H9 (cell line): ENCODE results near the gene PRCC. TPM values are rescaled to one million over a fixed set of nuclear protein-coding genes. Genes with fewer than 3 reads are reported as not detected.

ENCODE experiments used
- DNase-seq: peaks from one replicate; pipeline ENCODE4 v3.0.0-alpha.2; 2017
- H2AFZ ChIP-seq: one replicate; pipeline ENCODE4 v1.6.1; 2013; ENCODE audit warnings: mild to moderate bottlenecking, low read length, control low read depth, moderate library complexity
- H2AK5ac ChIP-seq: 2 replicates; pipeline ENCODE4 v1.6.1; 2013; ENCODE audit warnings: low read length, control low read depth, mixed read lengths; ENCODE audit not compliant: insufficient read length
- H2BK120ac ChIP-seq: one replicate; pipeline ENCODE4 v1.6.1; 2013; ENCODE audit warnings: low read depth, mild to moderate bottlenecking, low read length, control low read depth, inconsistent platforms; ENCODE audit not compliant: poor library complexity, severe bottlenecking
- H2BK12ac ChIP-seq: 2 replicates; pipeline ENCODE4 v1.6.1; 2013; ENCODE audit warnings: low read length, control low read depth, mixed read lengths, low read depth; ENCODE audit not compliant: insufficient read length
- H2BK15ac ChIP-seq: 2 replicates; pipeline ENCODE4 v1.6.1; 2013; ENCODE audit warnings: low read depth, low read length, control low read depth
- H2BK20ac ChIP-seq: one replicate; pipeline ENCODE4 v1.6.1; 2013; ENCODE audit warnings: low read depth, mild to moderate bottlenecking, low read length, control low read depth, inconsistent platforms; ENCODE audit not compliant: poor library complexity, severe bottlenecking
- H2BK5ac ChIP-seq: 2 replicates; pipeline ENCODE4 v1.6.1; 2013; ENCODE audit warnings: low read length, control low read depth, mixed read lengths; ENCODE audit not compliant: insufficient read length
- H3K14ac ChIP-seq: 2 replicates; pipeline ENCODE4 v1.6.1; 2013; ENCODE audit warnings: low read length, control low read depth; ENCODE audit not compliant: insufficient read depth
- H3K18ac ChIP-seq: 2 replicates; pipeline ENCODE4 v1.6.1; 2013; ENCODE audit warnings: low read depth, mild to moderate bottlenecking, mixed read lengths, low read length, control low read depth; ENCODE audit not compliant: insufficient read length
- H3K23ac ChIP-seq: 2 replicates; pipeline ENCODE4 v1.6.1; 2013; ENCODE audit warnings: low read length, control low read depth, mixed read lengths, low read depth; ENCODE audit not compliant: insufficient read length
- H3K23me2 ChIP-seq: 2 replicates; pipeline ENCODE4 v1.6.1; 2013; ENCODE audit warnings: low read depth, mild to moderate bottlenecking, mixed read lengths, low read length, control low read depth; ENCODE audit not compliant: insufficient read length, poor library complexity, severe bottlenecking
- H3K27ac ChIP-seq: 2 replicates; pipeline ENCODE4 v1.5.1; 2013; ENCODE audit warnings: low read length, control low read depth, mixed read lengths, low read depth; ENCODE audit not compliant: insufficient read length
- H3K27me3 ChIP-seq: 2 replicates; pipeline ENCODE4 v1.6.1; 2013; ENCODE audit warnings: low read length, control low read depth, inconsistent platforms; ENCODE audit not compliant: insufficient read depth
- H3K4ac ChIP-seq: 2 replicates; pipeline ENCODE4 v1.6.1; 2013; ENCODE audit warnings: low read depth, mild to moderate bottlenecking, control low read depth, inconsistent platforms, low read length, moderate library complexity
- H3K4me1 ChIP-seq: 2 replicates; pipeline ENCODE4 v1.6.1; 2013; ENCODE audit warnings: low read length, control low read depth, inconsistent platforms; ENCODE audit not compliant: insufficient read depth
- H3K4me2 ChIP-seq: 2 replicates; pipeline ENCODE4 v1.6.1; 2013; ENCODE audit warnings: low read length, control low read depth, mixed read lengths; ENCODE audit not compliant: insufficient read length, insufficient read depth
- H3K56ac ChIP-seq: 2 replicates; pipeline ENCODE4 v1.6.1; 2013; ENCODE audit warnings: low read depth, mild to moderate bottlenecking, mixed read lengths, low read length, control low read depth; ENCODE audit not compliant: insufficient read length
- H3K79me1 ChIP-seq: 2 replicates; pipeline ENCODE4 v1.6.1; 2013; ENCODE audit warnings: low read depth, mild to moderate bottlenecking, moderate library complexity, low read length, control low read depth, inconsistent platforms; ENCODE audit not compliant: insufficient read depth, poor library complexity, severe bottlenecking
- H3K79me2 ChIP-seq: 2 replicates; pipeline ENCODE4 v1.6.1; 2013; ENCODE audit warnings: low read length, control low read depth, inconsistent platforms; ENCODE audit not compliant: insufficient read depth
- H3K9ac ChIP-seq: 2 replicates; pipeline ENCODE4 v1.6.1; 2013; ENCODE audit warnings: low read length, control low read depth, mixed read lengths; ENCODE audit not compliant: insufficient read length; ENCODE audit errors: extremely low read depth
- H3K9me3 ChIP-seq: one replicate; pipeline ENCODE4 v1.6.1; 2013; ENCODE audit warnings: low read depth, low read length, inconsistent platforms; ENCODE audit not compliant: control insufficient read depth
- H3T11ph ChIP-seq: one replicate; pipeline ENCODE4 v1.6.1; 2013; ENCODE audit warnings: mild to moderate bottlenecking, low read length, control low read depth, inconsistent platforms
- H4K20me1 ChIP-seq: one replicate; pipeline ENCODE4 v1.6.1; 2013; ENCODE audit not compliant: control insufficient read depth, insufficient read length, insufficient read depth
- H4K5ac ChIP-seq: 2 replicates; pipeline ENCODE4 v1.6.1; 2013; ENCODE audit warnings: low read depth, mild to moderate bottlenecking, mixed read lengths, low read length, control low read depth; ENCODE audit not compliant: insufficient read length
- H4K8ac ChIP-seq: replicated peaks from 2 replicates; pipeline ENCODE4 v1.6.1; 2013; ENCODE audit warnings: low read length, control low read depth, mixed read lengths, low read depth; ENCODE audit not compliant: insufficient read length
- H4K91ac ChIP-seq: 2 replicates; pipeline ENCODE4 v1.6.1; 2013; ENCODE audit warnings: low read depth, mild to moderate bottlenecking, moderate library complexity, mixed read lengths, low read length, control low read depth; ENCODE audit not compliant: insufficient read length
- H3K27ac Mint-ChIP-seq, 3 experiments: 2 replicates in 2 of 3; 3 replicates in 1 of 3; pipeline ENCODE4 v1.8.0; 2020 to 2021; ENCODE audit warnings: mixed read lengths in 3 of 3, mild to moderate bottlenecking in 1 of 3, moderate library complexity in 1 of 3
- H3K27me3 Mint-ChIP-seq: 2 replicates; pipeline ENCODE4 v1.8.0; 2021; ENCODE audit warnings: low read depth, mild to moderate bottlenecking, moderate library complexity, mixed read lengths
- H3K36me3 Mint-ChIP-seq, 3 experiments: 2 replicates in 2 of 3; 3 replicates in 1 of 3; pipeline ENCODE4 v1.8.0; 2020 to 2021; ENCODE audit warnings: low read depth in 3 of 3, mixed read lengths in 3 of 3; ENCODE audit not compliant: insufficient read depth in 1 of 3
- H3K4me1 Mint-ChIP-seq, 2 experiments: 2 replicates each; pipeline ENCODE4 v1.8.0; 2020; ENCODE audit warnings: mixed read lengths in 2 of 2
- H3K4me3 Mint-ChIP-seq, 2 experiments: 2 replicates in 1 of 2; 3 replicates in 1 of 2; pipeline ENCODE4 v1.8.0; 2020 to 2021; ENCODE audit warnings: mild to moderate bottlenecking in 2 of 2, mixed read lengths in 2 of 2, moderate library complexity in 1 of 2
- H3K9me3 Mint-ChIP-seq, 2 experiments: 2 replicates in 1 of 2; 3 replicates in 1 of 2; pipeline ENCODE4 v1.8.0; 2020; ENCODE audit warnings: mild to moderate bottlenecking in 2 of 2, mixed read lengths in 2 of 2, moderate library complexity in 1 of 2
- CTCF ChIP-seq: fragments of 200-600 bp; sonication (generic); conservative IDR thresholded peaks from 3 replicates; pipeline ENCODE4 v1.8.0; 2021; ENCODE audit warnings: antibody characterized with exemption, mild to moderate bottlenecking
- WGBS: extraction: QIAGEN DNeasy Blood & Tissue Kit; methylation state at CpG from one replicate; pipeline ENCODE4 v1.1.7; 2013; ENCODE audit warnings: missing lambda C conversion rate, low lambda C conversion rate, mixed read lengths; ENCODE audit not compliant: insufficient read length; ENCODE audit errors: extremely low coverage; 5-methylcytosine and 5-hydroxymethylcytosine counted together
- total RNA-seq: library from RNA; stranded (reverse); gene quantifications from 2 replicates; pipeline ENCODE4 v1.2.1, GENCODE V29; 2021

PRCC gene
- total RNA-seq, 1 experiment from 2014 or later: 129 TPM

- H3K36me3 Mint-ChIP-seq: peaks cover 7 to 32% (median 28%) of the 10 kb centered on the region in 3 experiments; a peak in 6 of 7 replicates
- H4K8ac ChIP-seq: no peak overlapping the region
- H3K56ac ChIP-seq: no peak overlapping the region
- no CpG with 5 or more reads among the region's 10 CpGs for WGBS
- no peaks in the 10 kb centered on the region for H3K27me3 Mint-ChIP-seq
- no peaks in the 10 kb centered on the region for H4K20me1 ChIP-seq
- no peak for TF ChIP-seq CTCF
- no peak overlapping the region for H3K9ac ChIP-seq
- H3K18ac ChIP-seq: no peak overlapping the region
- H2BK5ac ChIP-seq: no peak overlapping the region
- H3K14ac ChIP-seq: no peak overlapping the region
- no peak overlapping the region; a peak in 1 of 5 replicates for H3K4me3 Mint-ChIP-seq
- H2BK12ac ChIP-seq: no peak overlapping the region
- H4K91ac ChIP-seq: no peak overlapping the region
- H3K27me3 ChIP-seq: no peaks in the 10 kb centered on the region
- H3T11ph ChIP-seq: no peak overlapping the region
- H3K27ac ChIP-seq: no peak overlapping the region
- H2BK20ac ChIP-seq: no peak overlapping the region
- peaks cover 5% of the 10 kb centered on the region for H3K23me2 ChIP-seq
- H2AK5ac ChIP-seq: no peak overlapping the region
- H2AFZ ChIP-seq: no peak overlapping the region
- H3K79me1 ChIP-seq: no peaks in the 10 kb centered on the region
- no peak overlapping the region for H3K23ac ChIP-seq
- no peak overlapping the region for H2BK15ac ChIP-seq
- H3K9me3 Mint-ChIP-seq: no peaks in the 10 kb centered on the region; a peak in 1 of 5 replicates
- DNase-seq: no peak
- H3K4me2 ChIP-seq: no peak overlapping the region
- no peak overlapping the region for H3K4ac ChIP-seq
- no peaks in the 10 kb centered on the region for H3K79me2 ChIP-seq
- H4K5ac ChIP-seq: no peak overlapping the region
- H3K4me1 Mint-ChIP-seq: peaks cover 14 to 19% of the 10 kb centered on the region in 2 experiments
- H3K27ac Mint-ChIP-seq: peak overlapping the region in 2 of 3 experiments; percentile 23 to 37; a peak in 1 of 7 replicates
- H2BK120ac ChIP-seq: no peak overlapping the region
- H3K9me3 ChIP-seq: no peaks in the 10 kb centered on the region
- no peaks in the 10 kb centered on the region for H3K4me1 ChIP-seq
Observed at GRCh38 chr1:156738407-156738806, 28.9 kb upstream of the PRCC start.
